Ramos (cell line): ENCODE measurements around the gene RIC8A.

Experiments used
- in situ Hi-C: fragments of 300-500 bp; cut with MboI; formaldehyde crosslinking; loops from one replicate; pipeline ENCODE4 v1.14.3; 2022; ENCODE audit warnings: low sequenced_read_pairs; ENCODE audit not compliant: unreplicated experiment

RIC8A gene

GRCh38 chr11:203945-204586 lies 3.4 kb upstream of the RIC8A start:
- in situ Hi-C loops, result no loop called here

- in situ Hi-C loops, result no loop called here
Measured at GRCh38 chr11:204587-205109, 2.9 kb upstream of the RIC8A start.

DNA sequence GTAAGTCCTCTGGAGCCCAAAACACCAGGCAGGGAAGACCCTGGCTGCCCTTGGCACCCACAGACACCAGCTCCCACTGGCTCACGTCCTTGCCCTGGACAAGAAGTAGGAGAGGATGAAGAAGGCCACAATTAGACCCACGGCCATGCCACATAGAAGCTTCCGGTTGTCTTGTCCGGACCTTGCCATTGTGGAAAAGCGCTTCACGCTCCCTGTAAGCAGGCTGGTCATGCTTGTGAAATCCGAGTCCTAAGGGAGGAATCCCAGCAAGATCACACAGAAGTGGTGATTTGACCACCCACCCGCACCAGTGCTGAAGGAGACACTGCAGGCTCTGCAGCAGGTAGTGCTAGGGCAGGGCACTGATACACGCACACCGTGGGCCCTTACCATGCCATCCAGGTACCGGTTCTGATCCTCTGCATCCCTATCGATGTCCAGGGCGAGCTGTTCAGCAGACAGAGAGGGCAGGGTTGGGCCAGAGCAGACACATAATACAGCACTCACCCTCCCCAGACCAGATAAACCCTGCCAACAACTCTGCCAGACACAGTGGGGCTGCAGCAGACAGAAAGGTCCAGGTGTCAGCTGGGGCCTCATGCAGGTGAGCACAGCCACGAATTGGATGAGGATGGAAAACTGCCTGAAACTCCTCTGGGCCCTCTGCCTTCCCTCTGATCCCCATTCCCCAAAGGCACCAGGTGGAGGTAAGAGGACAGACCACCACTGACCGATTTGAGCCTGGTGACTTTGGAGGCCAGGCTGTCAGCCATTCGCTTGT lies 2.1 kb upstream of the RIC8A start:
- in situ Hi-C loops, result no loop called here

GRCh38 chr11:206002-206384 lies 1.5 kb upstream of the RIC8A start:
- in situ Hi-C loops, result no loop called here

- in situ Hi-C loops, result no loop called here
Measured at GRCh38 chr11:206526-207207, 841 bp upstream of the RIC8A start.

- in situ Hi-C loops, result no loop called here
Measured at GRCh38 chr11:207863-208180, 314 bp downstream of the RIC8A start.

- in situ Hi-C loops, result no loop called here
Measured at GRCh38 chr11:208181-208916, 841 bp downstream of the RIC8A start.

- in situ Hi-C loops, result no loop called here
Measured at GRCh38 chr11:208917-209260, 1.4 kb downstream of the RIC8A start.

- in situ Hi-C loops, result no loop called here
Measured at GRCh38 chr11:209275-210121, 2.0 kb downstream of the RIC8A start.

GRCh38 chr11:210122-210802 lies 2.8 kb downstream of the RIC8A start:
- in situ Hi-C loops, result no loop called here

GRCh38 chr11:210803-211180 lies 3.3 kb downstream of the RIC8A start:
- in situ Hi-C loops, result no loop called here

DNA sequence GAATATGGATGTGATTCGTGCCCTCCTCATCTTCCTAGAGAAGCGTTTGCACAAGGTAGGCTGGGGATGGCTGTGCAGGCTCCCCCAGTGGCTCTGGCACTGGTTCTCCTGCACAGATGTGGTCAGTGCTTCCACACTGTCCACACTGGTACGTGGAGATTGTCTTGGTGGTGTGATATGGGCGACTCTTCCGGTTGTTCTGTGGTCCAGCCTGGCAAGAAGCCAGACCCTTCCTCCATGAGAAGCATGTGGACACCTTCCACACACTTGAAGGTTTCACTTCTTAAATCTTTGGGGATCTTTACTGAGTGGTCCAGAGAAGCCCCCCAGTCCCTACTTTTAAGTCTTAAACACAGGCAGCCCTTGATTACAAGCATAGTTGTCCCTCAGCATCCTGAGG lies 3.8 kb downstream of the RIC8A start:
- in situ Hi-C loops, result no loop called here

GRCh38 chr11:211741-212140 lies 4.2 kb downstream of the RIC8A start:
- in situ Hi-C loops, result no loop called here

DNA sequence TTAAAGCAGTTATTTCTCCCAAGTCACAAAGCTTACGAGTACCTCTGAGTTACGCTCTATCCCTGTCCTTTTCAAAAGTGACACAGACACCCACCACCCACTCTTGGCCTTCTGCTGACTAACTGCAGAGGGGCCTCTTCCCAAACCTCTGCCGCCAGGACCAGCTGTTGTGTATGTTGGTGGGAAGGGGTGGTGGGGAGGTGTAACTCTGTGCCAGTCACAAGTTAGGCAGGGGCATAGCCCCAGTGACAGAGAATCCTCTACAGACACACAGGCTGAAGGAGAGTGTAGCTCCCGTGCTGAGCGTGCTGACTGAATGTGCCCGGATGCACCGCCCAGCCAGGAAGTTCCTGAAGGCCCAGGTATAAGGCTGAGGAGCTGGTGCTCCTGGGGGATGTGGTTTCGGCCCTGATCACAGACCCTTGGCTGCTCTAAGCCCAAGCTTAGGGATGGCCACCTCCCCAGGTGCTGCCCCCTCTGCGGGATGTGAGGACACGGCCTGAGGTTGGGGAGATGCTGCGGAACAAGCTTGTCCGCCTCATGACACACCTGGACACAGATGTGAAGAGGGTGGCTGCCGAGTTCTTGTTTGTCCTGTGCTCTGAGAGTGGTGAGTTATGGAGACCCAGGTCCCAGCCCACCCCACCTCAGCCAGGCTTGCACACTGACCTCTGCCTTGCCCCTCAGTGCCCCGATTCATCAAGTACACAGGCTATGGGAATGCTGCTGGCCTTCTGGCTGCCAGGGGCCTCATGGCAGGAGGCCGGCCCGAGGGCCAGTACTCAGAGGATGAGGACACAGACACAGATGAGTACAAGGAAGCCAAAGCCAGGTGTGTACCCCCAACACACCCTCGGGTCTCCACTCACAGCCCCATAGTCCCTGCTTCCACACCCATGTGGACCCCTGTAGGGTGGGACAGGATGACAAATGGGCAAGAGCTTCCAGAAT lies 4.9 kb downstream of the RIC8A start:
- in situ Hi-C loops, result no loop called here

DNA sequence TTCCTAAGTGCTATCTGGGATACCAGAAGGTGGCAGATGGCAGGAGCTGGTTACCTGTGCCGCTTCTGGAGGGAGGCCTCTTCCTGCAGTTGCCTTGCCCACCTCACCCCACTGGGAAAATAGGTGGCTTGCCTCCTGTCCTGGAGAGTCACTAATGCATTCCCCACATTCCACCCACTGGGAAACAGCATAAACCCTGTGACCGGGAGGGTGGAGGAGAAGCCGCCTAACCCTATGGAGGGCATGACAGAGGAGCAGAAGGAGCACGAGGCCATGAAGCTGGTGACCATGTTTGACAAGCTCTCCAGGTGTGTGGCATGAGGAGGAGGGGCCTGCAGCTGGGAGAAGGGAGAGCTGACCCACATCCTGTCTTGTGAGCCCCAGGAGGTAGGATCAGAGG lies 5.6 kb downstream of the RIC8A start:
- in situ Hi-C loops, result no loop called here

- in situ Hi-C loops, result no loop called here
Measured at GRCh38 chr11:214083-214482, 6.6 kb downstream of the RIC8A start.

DNA sequence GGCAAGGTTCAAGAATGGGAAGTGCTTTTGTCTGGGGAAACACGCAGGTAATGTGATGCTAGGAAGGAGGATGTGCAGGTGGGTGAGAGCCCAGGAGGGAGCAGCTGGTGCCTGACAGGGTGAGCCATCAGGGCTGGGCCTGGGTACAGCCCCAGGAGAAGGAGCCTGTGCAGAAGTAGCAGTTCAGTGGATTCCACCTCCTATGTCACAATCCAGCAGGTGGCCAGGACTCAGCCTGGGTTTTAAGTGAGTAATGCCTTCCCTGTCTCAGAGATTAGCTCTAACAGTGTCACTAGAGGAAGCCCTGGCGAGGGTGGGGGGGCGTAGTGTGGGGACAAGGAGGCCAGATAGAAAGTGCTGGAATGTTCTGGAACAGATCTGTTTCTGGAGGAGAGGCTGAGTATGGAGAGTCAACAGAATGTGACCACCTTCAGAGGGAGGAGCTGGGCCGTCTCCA lies 8.1 kb downstream of the RIC8A start:
- in situ Hi-C loops, result no loop called here
